Right lobe of liver (tissue), 4 donors: Measurements from ENCODE around the gene VEGFA.

Experiments used
- POLR2A ChIP-seq: fragments of 450-650 bp; IDR thresholded peaks from one replicate; pipeline ENCODE4 v1.6.1; 2017; ENCODE audit warnings: antibody characterized with exemption, mild to moderate bottlenecking
- TF ChIP-seq, protein P1 (sequence below), 4 donors: fragments of 200-600 bp in 3 of 4; fragments of 450-650 bp in 1 of 4; IDR thresholded peaks; one replicate each; pipeline versions ENCODE4 v1.5.1 to v1.8.0; 2016 to 2022; ENCODE audit warnings: antibody characterized with exemption in 4 of 4, mild to moderate bottlenecking in 2 of 4
- donor health status: DM: no; HTN: no; CAD: no.
- donor health status: DM: no; HTN: no; CAD: no.
- donor health status: DM: no; HTN: yes; CAD: no.

DNA sequence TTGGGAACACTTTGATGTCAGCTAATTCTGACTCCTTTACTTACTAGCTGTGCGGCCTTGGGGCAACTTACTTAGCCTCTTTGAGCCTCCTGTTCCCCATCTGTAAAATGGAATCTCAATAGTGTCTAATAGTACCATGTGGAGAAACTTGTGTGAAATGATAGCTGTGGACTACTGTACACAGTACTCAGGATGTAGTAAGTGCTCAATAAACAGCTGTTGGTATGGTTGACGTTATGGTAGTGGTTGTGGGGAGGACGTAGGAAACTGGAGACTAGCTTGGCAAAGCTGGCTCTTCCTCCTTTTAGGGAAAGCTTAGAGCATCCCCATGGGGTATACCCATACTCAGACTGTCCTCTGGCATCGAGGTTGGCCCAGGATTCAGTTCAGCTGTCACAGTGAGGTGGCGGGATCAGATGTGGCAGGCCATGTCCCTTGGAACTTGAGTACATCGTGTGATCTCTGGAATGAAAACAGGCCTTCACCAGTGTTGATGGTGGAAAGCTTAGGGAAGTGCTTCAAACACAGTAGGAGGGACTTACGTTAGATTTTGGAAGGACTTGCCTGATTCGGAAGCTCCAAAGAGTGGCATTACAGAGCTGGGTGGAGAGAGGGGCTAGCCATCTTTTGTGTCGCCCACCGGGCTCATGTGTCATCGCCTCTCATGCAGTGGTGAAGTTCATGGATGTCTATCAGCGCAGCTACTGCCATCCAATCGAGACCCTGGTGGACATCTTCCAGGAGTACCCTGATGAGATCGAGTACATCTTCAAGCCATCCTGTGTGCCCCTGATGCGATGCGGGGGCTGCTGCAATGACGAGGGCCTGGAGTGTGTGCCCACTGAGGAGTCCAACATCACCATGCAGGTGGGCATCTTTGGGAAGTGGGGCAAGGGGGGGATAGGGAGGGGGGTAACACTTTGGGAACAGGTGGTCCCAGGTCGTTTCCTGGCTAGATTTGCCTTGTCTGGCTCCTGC is 7.1 kb downstream of the VEGFA start:
- TF ChIP-seq, protein P1, sequence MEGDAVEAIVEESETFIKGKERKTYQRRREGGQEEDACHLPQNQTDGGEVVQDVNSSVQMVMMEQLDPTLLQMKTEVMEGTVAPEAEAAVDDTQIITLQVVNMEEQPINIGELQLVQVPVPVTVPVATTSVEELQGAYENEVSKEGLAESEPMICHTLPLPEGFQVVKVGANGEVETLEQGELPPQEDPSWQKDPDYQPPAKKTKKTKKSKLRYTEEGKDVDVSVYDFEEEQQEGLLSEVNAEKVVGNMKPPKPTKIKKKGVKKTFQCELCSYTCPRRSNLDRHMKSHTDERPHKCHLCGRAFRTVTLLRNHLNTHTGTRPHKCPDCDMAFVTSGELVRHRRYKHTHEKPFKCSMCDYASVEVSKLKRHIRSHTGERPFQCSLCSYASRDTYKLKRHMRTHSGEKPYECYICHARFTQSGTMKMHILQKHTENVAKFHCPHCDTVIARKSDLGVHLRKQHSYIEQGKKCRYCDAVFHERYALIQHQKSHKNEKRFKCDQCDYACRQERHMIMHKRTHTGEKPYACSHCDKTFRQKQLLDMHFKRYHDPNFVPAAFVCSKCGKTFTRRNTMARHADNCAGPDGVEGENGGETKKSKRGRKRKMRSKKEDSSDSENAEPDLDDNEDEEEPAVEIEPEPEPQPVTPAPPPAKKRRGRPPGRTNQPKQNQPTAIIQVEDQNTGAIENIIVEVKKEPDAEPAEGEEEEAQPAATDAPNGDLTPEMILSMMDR (IDR thresholded peaks at IDR 0.05): no peak
- no peak for TF ChIP-seq POLR2A
